Transverse colon (tissue), 4 donors: ENCODE data around the gene ETV6.

Source experiments
- CTCF ChIP-seq, 5 experiments: fragments of 200-600 bp in 3 of 5; fragments of 450-650 bp in 2 of 5; sonication (generic) in 3 of 5; IDR thresholded peaks; 1 replicate in 2 of 5; 2 replicates in 3 of 5; pipeline ENCODE4 v1.5.1; 2016 to 2017; ENCODE audit warnings: antibody characterized with exemption in 5 of 5, inconsistent platforms in 3 of 5, mild to moderate bottlenecking in 2 of 5, moderate library complexity in 1 of 5
- EP300 ChIP-seq: sonication (generic); formaldehyde crosslinking; IDR thresholded peaks from one replicate; pipeline ENCODE4 v1.6.1; 2017; ENCODE audit warnings: antibody characterized with exemption, low read depth
- POLR2A ChIP-seq: fragments of 450-650 bp; IDR thresholded peaks from one replicate; pipeline ENCODE4 v1.6.1; 2016; ENCODE audit warnings: antibody characterized with exemption, mild to moderate bottlenecking, moderate library complexity
- POLR2AphosphoS5 ChIP-seq, 3 donors: sonication (generic); formaldehyde crosslinking; IDR thresholded peaks; one replicate each; pipeline ENCODE4 v1.6.1; 2016; ENCODE audit warnings: antibody characterized with exemption in 3 of 3

- TF ChIP-seq CTCF (IDR thresholded peaks at IDR 0.05) (no peak), POLR2A (no peak), EP300 (no peak), POLR2AphosphoS5 (IDR thresholded peaks at IDR 0.05) (no peak)
Observed at GRCh38 chr12:11888029-11888428, 238.6 kb downstream of the ETV6 start.
